Stomach smooth muscle (tissue), 2 donors: ENCODE results near the gene ASNSD1.
"Not testable (repeated sequence)": the region's sequence is repeated elsewhere in the genome, so short reads cannot be mapped to it uniquely, and the experiment has no call there.

Experiments used
- H3K27ac ChIP-seq: one replicate; pipeline ENCODE4 v1.7.0; 2013; ENCODE audit warnings: mild to moderate bottlenecking, low read length, inconsistent platforms
- H3K27me3 ChIP-seq, 2 donors: one replicate each; pipeline ENCODE4 v1.7.0; 2013; ENCODE audit warnings: low read length in 2 of 2; ENCODE audit not compliant: insufficient read depth in 2 of 2, control insufficient read depth in 1 of 2
- H3K36me3 ChIP-seq, 2 donors: one replicate each; pipeline ENCODE4 v1.7.0; 2013; ENCODE audit warnings: low read length in 2 of 2; ENCODE audit not compliant: control insufficient read depth in 2 of 2, insufficient read depth in 2 of 2
- H3K4me1 ChIP-seq: one replicate; pipeline ENCODE4 v1.7.0; 2013; ENCODE audit warnings: low read length; ENCODE audit not compliant: control insufficient read depth, insufficient read depth
- H3K4me3 ChIP-seq, 2 donors: one replicate each; pipeline ENCODE4 v1.7.0; 2013; ENCODE audit warnings: low read length in 2 of 2
- H3K9ac ChIP-seq, 2 donors: one replicate each; pipeline ENCODE4 v1.7.0; 2013; ENCODE audit warnings: low read length in 2 of 2, mild to moderate bottlenecking in 1 of 2
- H3K9me3 ChIP-seq, 2 donors: one replicate each; pipeline ENCODE4 v1.7.0; 2013; ENCODE audit warnings: low read length in 2 of 2; ENCODE audit not compliant: control insufficient read depth in 2 of 2
- donor health status: healthy.
- donor health status: Pancreatic carcinoma.

ASNSD1 gene

GRCh38 chr2:189648846-189649509, 12.3 kb upstream of the ASNSD1 start:
- no peaks in the 10 kb centered on the region for H3K9me3 ChIP-seq
- H3K27me3 ChIP-seq: no peaks in the 10 kb centered on the region
- no peak overlapping the region for H3K9ac ChIP-seq
- no peak overlapping the region for H3K27ac ChIP-seq
- H3K36me3 ChIP-seq: no peaks in the 10 kb centered on the region
- H3K4me3 ChIP-seq: no peak overlapping the region
- no peaks in the 10 kb centered on the region for H3K4me1 ChIP-seq

GRCh38 chr2:189651284-189651683, 10.0 kb upstream of the ASNSD1 start:
- no peaks in the 10 kb centered on the region for H3K36me3 ChIP-seq

DNA sequence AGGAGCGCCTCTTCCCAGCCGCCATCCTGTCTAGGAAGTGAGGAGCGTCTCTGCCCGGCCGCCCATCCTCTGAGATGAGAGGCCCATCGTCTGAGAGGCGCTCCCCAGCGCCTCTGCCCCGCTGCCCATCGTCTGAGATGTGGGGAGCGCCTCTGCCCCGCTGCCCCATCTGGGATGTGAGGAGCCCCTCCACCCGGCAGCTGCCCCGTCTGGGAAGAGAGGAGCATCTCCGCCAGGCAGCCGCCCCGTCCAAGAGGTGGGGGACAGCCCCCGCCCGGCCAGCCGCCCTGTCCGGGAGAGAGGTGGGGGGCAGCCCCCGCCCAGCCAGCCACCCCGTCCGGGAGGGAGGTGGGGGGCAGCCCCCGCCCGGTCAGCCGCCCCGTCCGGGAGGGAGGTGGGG, 7.8 kb upstream of the ASNSD1 start:
- not testable (repeated sequence) for H3K9ac ChIP-seq, H3K27me3 ChIP-seq, H3K27ac ChIP-seq, H3K9me3 ChIP-seq, H3K4me1 ChIP-seq, H3K36me3 ChIP-seq, H3K4me3 ChIP-seq

More at GRCh38 chr2:189651284-189651683, 10.0 kb upstream of the ASNSD1 start:
- H3K27me3 ChIP-seq: no peaks in the 10 kb centered on the region
- H3K9me3 ChIP-seq: no peaks in the 10 kb centered on the region
- no peak overlapping the region for H3K4me3 ChIP-seq
- H3K4me1 ChIP-seq: no peaks in the 10 kb centered on the region
- H3K27ac ChIP-seq: no peak overlapping the region
- no peak overlapping the region for H3K9ac ChIP-seq

DNA sequence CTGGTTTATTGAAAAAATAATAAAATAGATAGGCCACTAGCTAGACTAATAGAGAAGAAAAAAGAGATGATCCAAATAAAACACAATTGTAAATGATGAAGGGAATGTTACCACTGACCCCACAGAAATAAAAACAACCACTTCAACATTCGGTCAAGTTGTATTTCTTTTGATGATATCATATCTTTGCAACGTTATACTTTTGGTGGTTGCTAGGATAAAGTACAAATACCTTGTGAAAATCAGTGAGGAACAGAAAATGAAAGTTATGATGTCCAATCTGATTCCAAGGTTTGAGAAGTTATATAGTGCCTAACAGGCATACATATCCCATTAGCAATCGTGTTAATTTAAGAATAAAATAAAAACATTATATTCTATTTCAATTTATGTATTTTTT, 6.6 kb upstream of the ASNSD1 start:
- no peaks in the 10 kb centered on the region for H3K9me3 ChIP-seq
- no peaks in the 10 kb centered on the region for H3K36me3 ChIP-seq
- no peak overlapping the region for H3K9ac ChIP-seq
- H3K4me1 ChIP-seq: no peaks in the 10 kb centered on the region
- H3K27me3 ChIP-seq: no peaks in the 10 kb centered on the region
- H3K4me3 ChIP-seq: no peak overlapping the region
- no peak overlapping the region for H3K27ac ChIP-seq

GRCh38 chr2:189657867-189658266, 3.4 kb upstream of the ASNSD1 start:
- no peak overlapping the region for H3K27ac ChIP-seq
- H3K9me3 ChIP-seq: no peaks in the 10 kb centered on the region
- no peaks in the 10 kb centered on the region for H3K36me3 ChIP-seq
- no peaks in the 10 kb centered on the region for H3K27me3 ChIP-seq
- H3K9ac ChIP-seq: no peak overlapping the region
- H3K4me3 ChIP-seq: no peak overlapping the region
- peaks cover 10% of the 10 kb centered on the region for H3K4me1 ChIP-seq

- H3K4me3 ChIP-seq: no peak overlapping the region
- H3K36me3 ChIP-seq: no peaks in the 10 kb centered on the region
- no peaks in the 10 kb centered on the region for H3K27me3 ChIP-seq
- H3K27ac ChIP-seq: no peak overlapping the region
- no peaks in the 10 kb centered on the region for H3K9me3 ChIP-seq
- H3K9ac ChIP-seq: no peak overlapping the region
- H3K4me1 ChIP-seq: peaks cover 11% of the 10 kb centered on the region
Measured at GRCh38 chr2:189658306-189659212, 2.7 kb upstream of the ASNSD1 start.

- no peaks in the 10 kb centered on the region for H3K36me3 ChIP-seq
- no peak overlapping the region for H3K4me3 ChIP-seq
- H3K27me3 ChIP-seq: no peaks in the 10 kb centered on the region
- H3K9me3 ChIP-seq: no peaks in the 10 kb centered on the region
- H3K4me1 ChIP-seq: peaks cover 11% of the 10 kb centered on the region
- no peak overlapping the region for H3K27ac ChIP-seq
- H3K9ac ChIP-seq: no peak overlapping the region
Measured at GRCh38 chr2:189659734-189660133, 1.5 kb upstream of the ASNSD1 start.

DNA sequence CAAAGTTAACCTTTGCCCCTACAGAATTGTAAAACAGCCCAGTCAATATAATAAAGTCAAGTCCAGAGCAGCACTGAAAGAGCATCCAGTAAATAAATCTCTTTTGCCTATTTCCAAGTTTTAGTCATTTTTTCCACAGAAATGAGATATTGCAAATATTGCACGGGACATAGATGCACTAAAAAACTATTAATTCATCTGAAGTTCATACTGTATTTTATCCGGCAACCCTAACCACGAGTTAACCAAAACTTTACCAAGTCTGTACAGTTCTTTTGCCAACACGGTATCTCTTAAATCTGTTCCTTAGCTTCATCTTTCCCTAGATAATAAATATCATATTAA, 484 bp upstream of the ASNSD1 start:
- Histone ChIP-seq H3K9ac (no peak overlapping the region), H3K27ac (no peak overlapping the region), H3K4me3 (peak overlapping the region in 1 of 2 donors; percentile 97), H3K9me3 (no peaks in the 10 kb centered on the region), H3K4me1 (peaks cover 11% of the 10 kb centered on the region), H3K27me3 (no peaks in the 10 kb centered on the region), H3K36me3 (no peaks in the 10 kb centered on the region)

DNA sequence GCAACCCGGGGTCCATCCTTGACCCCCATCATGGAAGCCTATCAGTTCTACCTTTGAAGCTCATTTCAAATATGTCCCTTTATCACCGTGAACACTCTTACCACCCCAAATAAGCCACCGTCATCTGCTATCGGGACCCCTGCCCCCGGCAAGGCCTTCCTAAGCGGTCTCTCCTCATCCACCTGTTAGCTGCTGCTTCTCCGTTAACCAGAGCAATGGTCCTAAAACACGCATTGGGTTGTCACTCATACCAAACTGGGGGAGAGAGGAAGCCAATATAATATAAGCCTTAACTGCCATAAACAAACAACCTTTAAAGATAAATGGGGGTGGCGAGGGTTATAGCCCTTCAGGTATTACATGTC, 680 bp downstream of the ASNSD1 start:
- H3K36me3 ChIP-seq: peaks cover 4 to 8% of the 10 kb centered on the region in 2 donors
- H3K27me3 ChIP-seq: no peaks in the 10 kb centered on the region
- peak overlapping the region; percentile 94 to 99 for H3K9ac ChIP-seq
- H3K27ac ChIP-seq: no peak overlapping the region
- peak overlapping the region; percentile 89 to 97 for H3K4me3 ChIP-seq
- peaks cover 11% of the 10 kb centered on the region for H3K4me1 ChIP-seq
- H3K9me3 ChIP-seq: no peaks in the 10 kb centered on the region

- Histone ChIP-seq H3K27me3 (no peaks in the 10 kb centered on the region), H3K9me3 (no peaks in the 10 kb centered on the region), H3K9ac (peak overlapping the region; percentile 94 to 99), H3K4me3 (peak overlapping the region; percentile 89 to 97), H3K4me1 (peaks cover 11% of the 10 kb centered on the region), H3K36me3 (peaks cover 9 to 10% of the 10 kb centered on the region in 2 donors), H3K27ac (no peak overlapping the region)
Measured at GRCh38 chr2:189662669-189663226, 1.5 kb downstream of the ASNSD1 start.

- H3K4me3 ChIP-seq, H3K27ac ChIP-seq, H3K27me3 ChIP-seq, H3K9ac ChIP-seq, H3K9me3 ChIP-seq: not testable (repeated sequence)
- Histone ChIP-seq H3K36me3 (peaks cover 13% of the 10 kb centered on the region in 2 donors), H3K4me1 (peaks cover 11% of the 10 kb centered on the region)
Measured at GRCh38 chr2:189663319-189663718, 2.1 kb downstream of the ASNSD1 start.
